Bronchial epithelial cell (primary cell): Measurements from ENCODE around the gene KRTAP5-4. TPM values are rescaled to one million over a fixed set of nuclear protein-coding genes. Genes with fewer than 3 reads are reported as not detected.
"Not testable (repeated sequence)": the region's sequence is repeated elsewhere in the genome, so short reads cannot be mapped to it uniquely, and the experiment has no call there.

ENCODE experiments used
- DNase-seq: peaks from one replicate; pipeline ENCODE4 v3.0.0-alpha.2; 2010; ENCODE audit warnings: low read depth
- FAIRE-seq: peaks from 2 replicates; lab custom pipeline; 2011; peaks lifted over from hg19 to GRCh38; lab: Jason Lieb, UNC
- H3K27me3 ChIP-seq: 2 replicates; pipeline ENCODE4 v1.5.1; 2011; ENCODE audit warnings: low read length; ENCODE audit not compliant: control insufficient read depth, insufficient read depth
- H3K36me3 ChIP-seq: 2 replicates; pipeline ENCODE4 v1.5.1; 2011; ENCODE audit warnings: low read length; ENCODE audit not compliant: control insufficient read depth, insufficient read depth
- H3K4me3 ChIP-seq: 2 replicates; pipeline ENCODE4 v1.5.1; 2011; ENCODE audit warnings: mild to moderate bottlenecking, low read depth, low read length, control low read depth
- CTCF ChIP-seq: IDR thresholded peaks from 2 replicates; pipeline ENCODE4 v1.5.1; 2011; ENCODE audit warnings: mild to moderate bottlenecking, moderate library complexity, low read length, control low read depth, inconsistent platforms; ENCODE audit not compliant: insufficient read depth, severe bottlenecking
- total RNA-seq: library from RNA; depleted of rRNA; stranded (reverse); fragments of >200 nt; gene quantifications from 2 replicates; pipeline ENCODE4 v1.2.1, GENCODE V29; 2014

KRTAP5-4 gene
- total RNA-seq, 1 donor from 2014 or later = not detected

- H3K27me3 ChIP-seq = no peaks in the 10 kb centered on the region
- DNase-seq = no peak
- no peak for FAIRE-seq
- no peak overlapping the region for H3K4me3 ChIP-seq
- H3K36me3 ChIP-seq = no peaks in the 10 kb centered on the region
- no peak for TF ChIP-seq CTCF
These were observed 46.0 kb upstream of the KRTAP5-4 start for GRCh38 chr11:1667906-1668305.

DNA sequence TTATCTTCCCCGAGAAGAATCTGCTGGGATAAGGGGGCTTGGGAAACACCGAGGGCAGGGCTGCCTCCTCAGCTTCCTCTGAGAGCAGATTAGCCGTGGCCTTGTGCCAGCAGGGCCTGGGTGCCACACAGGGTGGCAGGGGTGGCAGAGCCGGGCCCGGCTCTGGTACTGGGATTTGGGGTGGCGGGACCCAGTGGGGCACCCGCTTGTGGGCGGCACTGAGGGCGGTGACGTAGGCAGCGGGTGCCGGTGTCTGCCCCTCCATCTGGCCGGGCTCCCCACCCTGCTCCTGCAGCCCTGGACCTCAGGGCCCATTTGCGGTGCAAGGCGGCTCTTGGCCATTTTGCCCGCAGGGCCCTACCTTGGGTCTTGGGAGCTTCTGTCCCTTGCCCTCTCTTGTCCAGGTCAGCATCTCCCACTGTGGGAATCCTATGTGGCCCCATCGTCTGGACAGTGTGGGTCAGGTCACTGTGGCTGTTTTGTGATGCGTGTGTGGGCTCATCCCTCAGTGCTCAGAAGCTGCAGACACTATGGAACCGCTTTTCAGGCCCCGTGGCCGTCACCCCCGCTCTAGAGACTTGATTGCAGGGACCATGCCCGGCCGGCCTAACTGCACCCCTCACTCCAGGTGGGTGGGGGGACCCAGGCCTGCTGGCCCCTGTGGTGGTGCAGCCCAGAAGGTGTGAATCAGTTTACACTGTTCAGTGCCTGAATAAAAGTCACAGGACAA lies 45.3 kb upstream of the KRTAP5-4 start:
- DNase-seq (no peak), FAIRE-seq (no peak)
- Histone ChIP-seq H3K4me3 (no peak overlapping the region), H3K36me3 (no peaks in the 10 kb centered on the region), H3K27me3 (no peaks in the 10 kb centered on the region)
- TF ChIP-seq CTCF = no peak

- DNase-seq (no peak), FAIRE-seq (no peak)
- no peaks in the 10 kb centered on the region for H3K36me3 ChIP-seq
- H3K27me3 ChIP-seq = no peaks in the 10 kb centered on the region
- no peak overlapping the region for H3K4me3 ChIP-seq
- TF ChIP-seq CTCF = no peak
These were observed 43.4 kb upstream of the KRTAP5-4 start for GRCh38 chr11:1665313-1665712.

- not testable (repeated sequence) for DNase-seq, H3K36me3 ChIP-seq, H3K27me3 ChIP-seq, H3K4me3 ChIP-seq
- FAIRE-seq = peak; percentile 92
These were observed 40.9 kb upstream of the KRTAP5-4 start for GRCh38 chr11:1662699-1663283.

- not testable (repeated sequence) for H3K36me3 ChIP-seq, DNase-seq, H3K4me3 ChIP-seq, H3K27me3 ChIP-seq, FAIRE-seq
These were observed 39.7 kb upstream of the KRTAP5-4 start for GRCh38 chr11:1661454-1662269.

DNA sequence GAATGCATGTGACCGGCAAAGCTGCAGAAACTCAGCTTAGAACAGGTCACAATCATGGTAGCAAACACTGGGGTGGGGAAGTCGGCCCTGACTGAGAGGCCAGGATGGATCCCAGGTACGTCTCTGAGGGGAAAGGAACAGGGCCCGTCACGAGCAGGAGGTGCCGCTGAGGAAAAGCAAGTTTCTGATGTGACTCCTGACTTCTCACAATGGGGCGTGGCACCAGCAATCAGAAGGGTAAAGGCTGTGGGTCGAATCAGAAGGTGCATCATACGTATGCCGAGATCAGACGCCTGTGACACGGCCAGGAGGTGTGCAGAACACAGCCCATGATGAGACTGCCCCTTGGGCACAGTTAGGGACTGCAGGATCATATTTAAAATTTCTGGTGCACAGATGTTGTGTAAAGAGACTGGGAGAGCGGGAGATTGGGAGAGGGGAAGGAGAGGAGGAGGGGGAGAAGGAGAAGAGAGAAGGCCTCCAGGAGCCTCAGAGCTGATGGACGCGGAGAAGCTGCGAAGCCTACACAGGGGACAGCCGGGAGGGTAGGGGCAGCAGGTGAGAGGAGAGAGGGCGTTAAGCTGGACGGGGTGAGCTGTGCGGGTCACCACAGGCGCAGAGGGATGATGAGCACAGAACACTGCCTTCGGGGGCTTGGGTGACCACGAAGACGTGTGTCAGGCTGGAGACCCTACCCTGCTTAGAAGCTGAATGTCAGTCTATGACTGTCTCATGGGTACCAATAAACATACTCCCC lies 38.4 kb upstream of the KRTAP5-4 start:
- TF ChIP-seq CTCF = no peak
- no peak for DNase-seq
- H3K27me3 ChIP-seq = peaks cover 3% of the 10 kb centered on the region
- no peak for FAIRE-seq
- H3K4me3 ChIP-seq = no peak overlapping the region
- no peaks in the 10 kb centered on the region for H3K36me3 ChIP-seq
